Upper lobe of left lung (tissue), 6 donors: ENCODE measurements around the gene FBXL5. TPM values are rescaled to one million over a fixed set of nuclear protein-coding genes. Genes with fewer than 3 reads are reported as not detected.

ENCODE experiments used
- ATAC-seq, 2 donors: fragments of 200-7000 bp; cut with Tn5 transposase; one replicate each; pipeline ENCODE4 v1.9.1; 2022; ENCODE audit warnings: mild to moderate bottlenecking in 2 of 2, moderate library complexity in 2 of 2; ENCODE audit not compliant: low FRiP score in 2 of 2
- DNase-seq, 2 donors: peaks; one replicate each; pipeline ENCODE4 v3.0.0-alpha.2; 2019 to 2020
- H3K27ac ChIP-seq, 4 donors: fragments of 200-600 bp; sonication (generic); one replicate each; pipeline ENCODE4 v1.5.1; 2016 to 2019
- H3K27me3 ChIP-seq, 4 donors: fragments of 200-600 bp; sonication (generic); one replicate each; pipeline ENCODE4 v1.5.1; 2017 to 2019
- H3K36me3 ChIP-seq, 4 donors: fragments of 200-600 bp; sonication (generic); one replicate each; pipeline ENCODE4 v1.5.1; 2016 to 2019
- H3K4me1 ChIP-seq, 4 donors: fragments of 200-600 bp; sonication (generic); one replicate each; pipeline ENCODE4 v1.5.1; 2018 to 2019
- H3K4me3 ChIP-seq, 4 donors: fragments of 200-600 bp; sonication (generic); one replicate each; pipeline ENCODE4 v1.5.1; 2017 to 2019; ENCODE audit warnings: mild to moderate bottlenecking in 2 of 4, moderate library complexity in 1 of 4
- H3K9me3 ChIP-seq, 4 donors: fragments of 200-600 bp; sonication (generic); one replicate each; pipeline ENCODE4 v1.5.1; 2018 to 2019
- CTCF ChIP-seq, 6 experiments: fragments of 450-650 bp in 4 of 6; fragments of 200-600 bp in 2 of 6; sonication (generic) in 2 of 6; IDR thresholded peaks; one replicate each; pipeline ENCODE4 v1.5.1; 2016 to 2019; ENCODE audit warnings: antibody characterized with exemption in 6 of 6
- EP300 ChIP-seq, 4 donors: sonication (generic); formaldehyde crosslinking; IDR thresholded peaks; one replicate each; pipeline ENCODE4 v1.5.1; 2017; ENCODE audit warnings: antibody characterized with exemption in 4 of 4, control low read depth in 2 of 4
- POLR2A ChIP-seq, 4 donors: fragments of 450-650 bp; IDR thresholded peaks; one replicate each; pipeline ENCODE4 v1.5.1; 2016 to 2017; ENCODE audit warnings: antibody characterized with exemption in 4 of 4, mild to moderate bottlenecking in 2 of 4
- POLR2AphosphoS5 ChIP-seq, 2 donors: sonication (generic); formaldehyde crosslinking; IDR thresholded peaks; one replicate each; pipeline ENCODE4 v1.5.1; 2017; ENCODE audit warnings: antibody characterized with exemption in 2 of 2
- WGBS, 2 donors: methylation state at CpG; one replicate each; pipeline ENCODE4 v1.1.5; 2017 to 2018; 5-methylcytosine and 5-hydroxymethylcytosine counted together
- total RNA-seq, 6 donors: library from RNA; depleted of rRNA in 4 of 6; stranded (reverse); fragments of >200 nt in 4 of 6; gene quantifications; one replicate each; pipeline versions ENCODE4 v1.1.0 to v1.2.1, GENCODE V29; 2016 to 2021
- donor health status: DM: no; HTN: no; CAD: no; lungs with moderate emphysema.
- donor health status: DM: no; HTN: yes; CAD: no; lungs with severe emphysema.

The FBXL5 gene
- total RNA-seq, 6 donors from 2014 or later: 52.4 to 146 (median 94.9) TPM

- Histone ChIP-seq H3K4me1 (peaks cover 5 to 12% (median 8%) of the 10 kb centered on the region in 4 donors), H3K36me3 (no peaks in the 10 kb centered on the region), H3K27ac (no peak overlapping the region), H3K27me3 (no peaks in the 10 kb centered on the region), H3K4me3 (no peak overlapping the region), H3K9me3 (no peaks in the 10 kb centered on the region)
- TF ChIP-seq POLR2A (IDR thresholded peaks at IDR 0.05) (no peak), POLR2AphosphoS5 (IDR thresholded peaks at IDR 0.05) (no peak), CTCF (IDR thresholded peaks at IDR 0.05) (no peak), EP300 (IDR thresholded peaks at IDR 0.05) (no peak)
- 71 to 74% methylated on average over 1 of the region's 1 CpG for WGBS, 2 donors
- DNase-seq (no peak), ATAC-seq (no peak)
Observed at GRCh38 chr4:15668566-15669435, 13.6 kb upstream of the FBXL5 start.

- H3K4me3 ChIP-seq: no peak overlapping the region
- H3K27me3 ChIP-seq: no peaks in the 10 kb centered on the region
- no peaks in the 10 kb centered on the region for H3K36me3 ChIP-seq
- no peaks in the 10 kb centered on the region for H3K9me3 ChIP-seq
- peaks cover 5 to 12% (median 8%) of the 10 kb centered on the region in 4 donors for H3K4me1 ChIP-seq
- ATAC-seq (no peak), DNase-seq (no peak)
- peak overlapping the region in 1 of 4 donors; percentile 83 for H3K27ac ChIP-seq
- TF ChIP-seq POLR2AphosphoS5 (IDR thresholded peaks at IDR 0.05) (no peak), POLR2A (IDR thresholded peaks at IDR 0.05) (no peak), CTCF (IDR thresholded peaks at IDR 0.05) (no peak), EP300 (IDR thresholded peaks at IDR 0.05) (no peak)
- WGBS, 2 donors: 94 to 97% methylated on average over 4 of the region's 4 CpGs
Observed at GRCh38 chr4:15667006-15667405, 11.8 kb upstream of the FBXL5 start.

GRCh38 chr4:15665753-15666365, 10.7 kb upstream of the FBXL5 start:
- no peak overlapping the region for H3K4me3 ChIP-seq
- DNase-seq: peak in 1 of 2 donors; percentile 51
- peaks cover 5 to 12% (median 8%) of the 10 kb centered on the region in 4 donors for H3K4me1 ChIP-seq
- TF ChIP-seq POLR2AphosphoS5 (IDR thresholded peaks at IDR 0.05) (peak in 1 of 2 donors; percentile 69), CTCF (IDR thresholded peaks at IDR 0.05) (no peak), EP300 (IDR thresholded peaks at IDR 0.05) (no peak), POLR2A (IDR thresholded peaks at IDR 0.05) (no peak)
- H3K36me3 ChIP-seq: no peaks in the 10 kb centered on the region
- peak; percentile 75 to 81 for ATAC-seq
- H3K9me3 ChIP-seq: no peaks in the 10 kb centered on the region
- WGBS, 2 donors: 60 to 75% methylated on average over 3 of the region's 3 CpGs
- no peaks in the 10 kb centered on the region for H3K27me3 ChIP-seq
- peak overlapping the region; percentile 62 to 83 (median 78) for H3K27ac ChIP-seq

- Histone ChIP-seq H3K4me1 (peaks cover 0 to 10% (median 8%) of the 10 kb centered on the region in 4 donors), H3K27me3 (no peaks in the 10 kb centered on the region), H3K27ac (peak overlapping the region; percentile 52 to 92 (median 59)), H3K4me3 (no peak overlapping the region), H3K36me3 (no peaks in the 10 kb centered on the region), H3K9me3 (no peaks in the 10 kb centered on the region)
- TF ChIP-seq POLR2A (IDR thresholded peaks at IDR 0.05) (peak in 1 of 4 donors; percentile 56), POLR2AphosphoS5 (IDR thresholded peaks at IDR 0.05) (peak in 1 of 2 donors; percentile 88), CTCF (IDR thresholded peaks at IDR 0.05) (no peak), EP300 (IDR thresholded peaks at IDR 0.05) (peak in 1 of 4 donors; percentile 81)
- DNase-seq (peak in 1 of 2 donors; percentile 53), ATAC-seq (peak in 1 of 2 donors; percentile 35)
- 83% methylated on average over 5 of the region's 5 CpGs for WGBS, 2 donors
Observed at GRCh38 chr4:15659768-15660570, 4.8 kb upstream of the FBXL5 start.
